Esophagus muscularis mucosa (tissue), 4 donors: ENCODE data around the gene DCC. TPM values are rescaled to one million over a fixed set of nuclear protein-coding genes. Genes with fewer than 3 reads are reported as not detected.

ENCODE experiments used
- DNase-seq: peaks from one replicate; pipeline ENCODE4 v3.0.0-alpha.2; 2017; ENCODE audit errors: extremely low spot score
- H3K27ac ChIP-seq, 4 donors: fragments of 200-600 bp; sonication (generic); replicated peaks in 1 of 4; 1 replicate in 3 of 4; 2 replicates in 1 of 4; pipeline ENCODE4 v1.5.1; 2016 to 2019; ENCODE audit warnings: mild to moderate bottlenecking in 1 of 4
- H3K27me3 ChIP-seq, 4 donors: fragments of 200-600 bp; sonication (generic); one replicate each; pipeline versions ENCODE4 v1.5.1 to v1.6.0; 2016 to 2019
- H3K36me3 ChIP-seq, 4 donors: fragments of 200-600 bp; sonication (generic); one replicate each; pipeline ENCODE4 v1.5.1; 2016 to 2019
- H3K4me1 ChIP-seq, 4 donors: fragments of 200-600 bp; sonication (generic); one replicate each; pipeline ENCODE4 v1.5.1; 2016 to 2019
- H3K4me3 ChIP-seq, 4 donors: fragments of 200-600 bp; sonication (generic); 1 replicate in 2 of 4; 2 replicates in 2 of 4; pipeline ENCODE4 v1.5.1; 2016 to 2019; ENCODE audit warnings: mild to moderate bottlenecking in 4 of 4, moderate library complexity in 1 of 4
- H3K9me3 ChIP-seq, 4 donors: fragments of 200-600 bp; sonication (generic); 1 replicate in 3 of 4; 2 replicates in 1 of 4; pipeline ENCODE4 v1.5.1; 2016 to 2019
- CTCF ChIP-seq, 3 experiments: fragments of 200-600 bp in 2 of 3; fragments of 450-650 bp in 1 of 3; sonication (generic) in 2 of 3; IDR thresholded peaks; one replicate each; pipeline ENCODE4 v1.5.1; 2017 to 2019; ENCODE audit warnings: antibody characterized with exemption in 3 of 3, mild to moderate bottlenecking in 2 of 3, moderate library complexity in 1 of 3
- EP300 ChIP-seq: sonication (generic); formaldehyde crosslinking; IDR thresholded peaks from one replicate; pipeline ENCODE4 v1.6.1; 2017; ENCODE audit warnings: antibody characterized with exemption
- POLR2A ChIP-seq: fragments of 450-650 bp; IDR thresholded peaks from one replicate; pipeline ENCODE4 v1.6.1; 2017; ENCODE audit warnings: antibody characterized with exemption, moderate library complexity, mild to moderate bottlenecking, low read depth
- POLR2AphosphoS5 ChIP-seq, 2 donors: sonication (generic); formaldehyde crosslinking; IDR thresholded peaks; one replicate each; pipeline ENCODE4 v1.6.1; 2017; ENCODE audit warnings: antibody characterized with exemption in 2 of 2
- WGBS: methylation state at CpG from one replicate; pipeline ENCODE4 v1.1.5; 2018; 5-methylcytosine and 5-hydroxymethylcytosine counted together
- intact Hi-C: fragments of 100-400 bp; cut with DNase I; formaldehyde crosslinking; loops from one replicate; pipeline ENCODE4 v1.15.1; 2023
- total RNA-seq, 4 donors: library from RNA; depleted of rRNA; stranded (reverse); fragments of >200 nt; gene quantifications; one replicate each; pipeline versions ENCODE4 v1.1.0 to v1.2.1, GENCODE V29; 2016

The DCC gene
- total RNA-seq, 4 donors from 2014 or later = 0.46 to 0.99 (median 0.83) TPM; not detected in 1

GRCh38 chr18:52937840-52938239 lies 597.8 kb downstream of the DCC start:
- DNase-seq = no peak
- WGBS = 96% methylated on average over 6 of the region's 6 CpGs
- H3K27ac ChIP-seq = no peak overlapping the region
- intact Hi-C loops = no loop called here
- H3K4me3 ChIP-seq = no peak overlapping the region
- no peaks in the 10 kb centered on the region for H3K27me3 ChIP-seq
- no peaks in the 10 kb centered on the region for H3K36me3 ChIP-seq
- no peaks in the 10 kb centered on the region for H3K9me3 ChIP-seq
- TF ChIP-seq EP300 (no peak), CTCF (IDR thresholded peaks at IDR 0.05) (no peak), POLR2A (no peak)
- H3K4me1 ChIP-seq = no peaks in the 10 kb centered on the region

- Histone ChIP-seq H3K27ac (no peak overlapping the region), H3K4me1 (no peaks in the 10 kb centered on the region), H3K9me3 (no peaks in the 10 kb centered on the region), H3K4me3 (no peak overlapping the region), H3K36me3 (no peaks in the 10 kb centered on the region), H3K27me3 (no peaks in the 10 kb centered on the region)
- DNase-seq = no peak
- TF ChIP-seq CTCF (IDR thresholded peaks at IDR 0.05) = no peak
- TF ChIP-seq EP300 = no peak
- no peak for TF ChIP-seq POLR2AphosphoS5 (IDR thresholded peaks at IDR 0.05)
- no peak for TF ChIP-seq POLR2A
- WGBS = 28% methylated on average over 2 of the region's 2 CpGs
- intact Hi-C loops = no loop called here
Observed at GRCh38 chr18:52945552-52945951, 605.6 kb downstream of the DCC start.

- DNase-seq = no peak
- intact Hi-C loops = no loop called here
- Histone ChIP-seq H3K36me3 (no peaks in the 10 kb centered on the region), H3K9me3 (no peaks in the 10 kb centered on the region), H3K27me3 (no peaks in the 10 kb centered on the region), H3K4me1 (no peaks in the 10 kb centered on the region), H3K27ac (no peak overlapping the region), H3K4me3 (no peak overlapping the region)
- no peak for TF ChIP-seq CTCF (IDR thresholded peaks at IDR 0.05)
- no peak for TF ChIP-seq POLR2A
- no peak for TF ChIP-seq POLR2AphosphoS5 (IDR thresholded peaks at IDR 0.05)
- no peak for TF ChIP-seq EP300
- WGBS = 76% methylated on average over 1 of the region's 1 CpG
Observed at GRCh38 chr18:52948868-52949444, 609.0 kb downstream of the DCC start.

GRCh38 chr18:52950155-52950554 lies 610.2 kb downstream of the DCC start:
- DNase-seq = no peak
- H3K27ac ChIP-seq = no peak overlapping the region
- no peaks in the 10 kb centered on the region for H3K4me1 ChIP-seq
- H3K4me3 ChIP-seq = no peak overlapping the region
- H3K27me3 ChIP-seq = no peaks in the 10 kb centered on the region
- H3K9me3 ChIP-seq = no peaks in the 10 kb centered on the region
- intact Hi-C loops = no loop called here
- no peaks in the 10 kb centered on the region for H3K36me3 ChIP-seq
- TF ChIP-seq EP300 (no peak), POLR2A (no peak), POLR2AphosphoS5 (IDR thresholded peaks at IDR 0.05) (no peak), CTCF (IDR thresholded peaks at IDR 0.05) (no peak)

- no peak for DNase-seq
- 49% methylated on average over 3 of the region's 3 CpGs for WGBS
- no peaks in the 10 kb centered on the region for H3K4me1 ChIP-seq
- H3K27ac ChIP-seq = no peak overlapping the region
- H3K4me3 ChIP-seq = no peak overlapping the region
- TF ChIP-seq EP300 (no peak), CTCF (IDR thresholded peaks at IDR 0.05) (no peak)
- H3K27me3 ChIP-seq = no peaks in the 10 kb centered on the region
- H3K9me3 ChIP-seq = no peaks in the 10 kb centered on the region
- no peaks in the 10 kb centered on the region for H3K36me3 ChIP-seq
- intact Hi-C loops = no loop called here
Observed at GRCh38 chr18:52953387-52953786, 613.4 kb downstream of the DCC start.
